Rectal smooth muscle tissue (tissue), 1 donor: ENCODE results near the gene RYR3.

ENCODE experiments used
- H3K27ac ChIP-seq: one replicate; pipeline ENCODE4 v1.7.0; 2013; ENCODE audit warnings: low read depth, low read length, inconsistent platforms
- H3K27me3 ChIP-seq: one replicate; pipeline ENCODE4 v1.7.0; 2013; ENCODE audit warnings: low read length; ENCODE audit not compliant: control insufficient read depth, insufficient read depth
- H3K36me3 ChIP-seq: one replicate; pipeline ENCODE4 v1.7.0; 2013; ENCODE audit warnings: low read length; ENCODE audit not compliant: control insufficient read depth, insufficient read depth
- H3K4me1 ChIP-seq: one replicate; pipeline ENCODE4 v1.7.0; 2013; ENCODE audit warnings: low read length; ENCODE audit not compliant: control insufficient read depth, insufficient read depth
- H3K4me3 ChIP-seq: one replicate; pipeline ENCODE4 v1.7.0; 2013; ENCODE audit warnings: low read length
- H3K9ac ChIP-seq: one replicate; pipeline ENCODE4 v1.7.0; 2013; ENCODE audit warnings: low read length

The RYR3 gene

GRCh38 chr15:33656168-33656567, 345.4 kb downstream of the RYR3 start:
- Histone ChIP-seq H3K9ac (no peak overlapping the region), H3K36me3 (no peaks in the 10 kb centered on the region), H3K27me3 (no peaks in the 10 kb centered on the region), H3K27ac (no peak overlapping the region), H3K4me3 (no peak overlapping the region), H3K4me1 (no peaks in the 10 kb centered on the region)

GRCh38 chr15:33660151-33660550, 349.4 kb downstream of the RYR3 start:
- Histone ChIP-seq H3K4me3 (no peak overlapping the region), H3K27me3 (no peaks in the 10 kb centered on the region), H3K27ac (no peak overlapping the region), H3K4me1 (no peaks in the 10 kb centered on the region), H3K9ac (no peak overlapping the region), H3K36me3 (no peaks in the 10 kb centered on the region)

- Histone ChIP-seq H3K27me3 (no peaks in the 10 kb centered on the region), H3K4me1 (no peaks in the 10 kb centered on the region), H3K36me3 (no peaks in the 10 kb centered on the region), H3K27ac (no peak overlapping the region), H3K4me3 (no peak overlapping the region), H3K9ac (no peak overlapping the region)
These were observed 351.2 kb downstream of the RYR3 start for GRCh38 chr15:33662014-33662413.

GRCh38 chr15:33664947-33665346, 354.2 kb downstream of the RYR3 start:
- Histone ChIP-seq H3K4me3 (no peak overlapping the region), H3K9ac (no peak overlapping the region), H3K27me3 (no peaks in the 10 kb centered on the region), H3K27ac (no peak overlapping the region), H3K4me1 (no peaks in the 10 kb centered on the region), H3K36me3 (no peaks in the 10 kb centered on the region)

GRCh38 chr15:33670567-33670966, 359.8 kb downstream of the RYR3 start:
- no peak overlapping the region for H3K4me3 ChIP-seq
- H3K36me3 ChIP-seq: no peaks in the 10 kb centered on the region
- H3K4me1 ChIP-seq: no peaks in the 10 kb centered on the region
- no peak overlapping the region for H3K9ac ChIP-seq
- no peaks in the 10 kb centered on the region for H3K27me3 ChIP-seq
- H3K27ac ChIP-seq: no peak overlapping the region

- H3K36me3 ChIP-seq: no peaks in the 10 kb centered on the region
- H3K9ac ChIP-seq: no peak overlapping the region
- no peaks in the 10 kb centered on the region for H3K4me1 ChIP-seq
- no peaks in the 10 kb centered on the region for H3K27me3 ChIP-seq
- no peak overlapping the region for H3K4me3 ChIP-seq
- H3K27ac ChIP-seq: no peak overlapping the region
These were observed 360.7 kb downstream of the RYR3 start for GRCh38 chr15:33671456-33671855.

DNA sequence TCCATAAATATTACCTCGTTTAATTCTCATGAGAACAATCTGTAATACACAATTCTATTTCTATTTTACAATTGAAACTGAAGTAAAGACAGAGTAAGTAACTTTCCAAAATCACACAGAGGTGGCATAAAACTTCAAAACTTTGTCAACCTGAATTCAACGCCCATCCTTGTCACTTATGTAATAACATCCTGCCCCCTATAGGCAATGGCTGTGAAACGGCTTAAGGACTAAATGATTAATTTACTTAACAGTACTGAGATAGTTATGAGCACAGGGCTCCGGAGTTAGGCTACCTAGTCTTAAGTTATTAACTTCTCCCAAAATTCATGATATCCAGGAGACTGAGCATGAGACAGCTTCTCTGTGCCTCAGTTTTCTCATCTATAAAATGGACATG, 364.5 kb downstream of the RYR3 start:
- Histone ChIP-seq H3K36me3 (no peaks in the 10 kb centered on the region), H3K9ac (no peak overlapping the region), H3K4me3 (no peak overlapping the region), H3K4me1 (no peaks in the 10 kb centered on the region), H3K27ac (no peak overlapping the region), H3K27me3 (no peaks in the 10 kb centered on the region)

DNA sequence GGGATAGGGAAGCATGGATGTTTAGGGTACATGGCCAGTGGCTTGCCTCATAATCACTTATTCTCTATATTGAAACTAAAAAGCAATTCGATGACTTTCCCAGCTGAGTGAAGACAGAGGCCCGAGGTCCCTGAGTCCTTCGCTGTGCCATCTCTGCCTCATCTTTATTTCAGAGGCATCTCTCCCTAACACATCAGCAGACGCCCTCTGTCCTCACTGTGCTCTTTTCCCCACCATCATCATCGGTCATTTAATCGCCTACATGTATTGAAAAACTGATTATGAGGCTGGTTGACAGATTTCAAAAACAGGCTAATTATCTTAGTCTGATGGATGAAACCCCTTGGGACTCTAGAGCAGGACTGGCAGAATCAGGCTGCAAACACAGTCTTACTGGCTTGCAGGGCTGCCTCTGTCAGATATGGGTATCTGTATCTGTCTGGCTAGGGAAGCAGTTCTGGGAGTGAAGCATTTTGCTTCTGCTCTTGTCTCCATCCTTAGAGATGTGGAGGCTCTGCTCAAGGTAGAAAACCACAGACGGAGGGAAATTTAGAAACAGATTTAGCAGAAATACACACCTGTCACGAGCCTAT, 366.6 kb downstream of the RYR3 start:
- no peak overlapping the region for H3K9ac ChIP-seq
- no peaks in the 10 kb centered on the region for H3K27me3 ChIP-seq
- no peak overlapping the region for H3K27ac ChIP-seq
- no peaks in the 10 kb centered on the region for H3K4me1 ChIP-seq
- no peak overlapping the region for H3K4me3 ChIP-seq
- no peaks in the 10 kb centered on the region for H3K36me3 ChIP-seq

DNA sequence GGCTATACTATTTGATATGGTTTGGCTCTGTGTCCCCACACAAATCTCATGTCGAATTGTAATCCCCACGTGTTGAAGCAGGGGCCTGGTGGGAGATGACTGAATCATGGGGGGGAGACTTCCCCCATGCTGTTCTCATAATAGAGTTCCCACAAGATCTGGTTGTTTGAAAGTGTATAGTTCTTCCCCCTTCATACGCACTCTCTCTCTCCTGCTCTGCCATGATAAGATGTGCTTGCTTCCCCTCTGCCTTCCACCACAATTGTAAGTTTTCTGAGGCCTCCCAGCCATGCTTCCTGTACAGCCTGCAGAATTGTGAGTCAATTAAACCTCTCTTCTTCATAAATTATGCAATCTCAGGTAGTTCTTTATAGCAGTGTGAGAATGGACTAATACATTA, 367.4 kb downstream of the RYR3 start:
- Histone ChIP-seq H3K36me3 (no peaks in the 10 kb centered on the region), H3K4me3 (no peak overlapping the region), H3K9ac (no peak overlapping the region), H3K27me3 (no peaks in the 10 kb centered on the region), H3K4me1 (no peaks in the 10 kb centered on the region), H3K27ac (no peak overlapping the region)

DNA sequence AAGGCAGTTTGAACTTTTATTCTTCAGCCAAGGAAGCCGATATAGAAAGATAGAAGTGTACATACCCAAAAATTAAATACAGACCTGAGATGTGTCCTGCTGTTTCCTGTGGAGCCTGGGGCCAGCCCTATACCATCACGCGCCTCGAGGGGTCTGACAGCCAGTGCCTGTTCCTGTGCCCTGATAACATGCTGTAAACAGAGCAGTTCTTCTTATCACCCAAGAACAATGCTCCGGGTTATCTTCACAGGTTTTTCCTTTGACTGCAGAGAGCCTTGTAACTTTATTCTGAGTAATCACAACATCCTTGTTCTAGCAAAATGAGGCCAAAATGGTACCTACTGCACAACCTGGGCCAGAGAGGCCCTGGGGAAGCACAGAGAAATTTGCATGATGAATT, 367.8 kb downstream of the RYR3 start:
- Histone ChIP-seq H3K9ac (no peak overlapping the region), H3K4me1 (no peaks in the 10 kb centered on the region)

DNA sequence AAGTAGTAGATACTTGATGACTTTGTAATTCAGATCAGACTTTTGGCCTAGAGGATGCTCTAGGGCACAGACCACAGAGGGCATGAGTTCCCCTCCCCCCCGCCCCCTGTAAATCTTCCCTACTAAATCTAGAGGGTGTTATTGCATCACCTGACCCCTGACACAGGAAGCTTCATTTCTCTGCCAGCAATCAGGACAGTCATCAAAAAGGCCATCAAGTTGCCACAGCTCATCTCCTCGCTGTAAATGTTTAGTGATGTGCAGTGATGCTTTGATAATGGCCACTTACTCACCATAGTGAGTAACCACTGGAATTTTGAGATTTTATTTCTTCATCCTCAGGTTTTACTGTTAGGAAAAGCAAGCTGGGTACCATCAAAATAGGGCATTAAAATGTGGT, 368.3 kb downstream of the RYR3 start:
- H3K27me3 ChIP-seq: no peaks in the 10 kb centered on the region
- no peaks in the 10 kb centered on the region for H3K4me1 ChIP-seq
- H3K36me3 ChIP-seq: no peaks in the 10 kb centered on the region
- H3K27ac ChIP-seq: no peak overlapping the region
- no peak overlapping the region for H3K9ac ChIP-seq
- H3K4me3 ChIP-seq: no peak overlapping the region

More for the DNA sequence above, 367.8 kb downstream of the RYR3 start:
- H3K4me3 ChIP-seq: no peak overlapping the region
- no peak overlapping the region for H3K27ac ChIP-seq
- no peaks in the 10 kb centered on the region for H3K36me3 ChIP-seq
- H3K27me3 ChIP-seq: no peaks in the 10 kb centered on the region

GRCh38 chr15:33680336-33680735, 369.6 kb downstream of the RYR3 start:
- no peaks in the 10 kb centered on the region for H3K27me3 ChIP-seq
- no peak overlapping the region for H3K27ac ChIP-seq

DNA sequence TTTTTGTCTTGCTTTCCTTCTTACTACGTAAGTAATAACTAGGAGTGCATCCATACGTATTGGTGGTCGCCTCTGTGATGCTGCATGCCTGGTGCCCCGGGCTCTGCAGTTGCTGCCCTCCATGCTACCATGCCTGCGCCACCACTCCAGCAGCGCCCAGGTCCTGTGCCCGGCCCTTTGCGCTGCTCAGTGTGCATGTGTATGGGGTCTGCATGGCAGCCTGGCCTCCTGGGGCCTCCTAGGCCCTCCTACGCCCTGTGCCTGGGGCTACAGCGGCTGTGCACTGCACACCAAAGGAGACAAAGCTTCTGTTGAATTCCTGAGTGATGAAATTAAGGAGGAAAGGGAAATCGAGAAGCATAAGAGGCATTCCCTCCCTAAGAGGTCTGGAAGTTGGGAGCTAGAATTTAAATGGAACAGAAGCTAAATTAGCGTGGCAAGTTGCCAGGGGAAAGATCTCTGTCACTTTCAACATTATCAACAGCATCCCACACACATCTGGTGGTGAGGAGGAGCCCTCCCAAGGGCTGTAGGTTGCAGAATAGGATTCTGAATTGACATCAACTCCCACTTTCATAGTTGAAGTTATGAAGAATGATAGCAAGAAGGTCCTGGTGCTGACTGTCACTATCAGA, 382.5 kb downstream of the RYR3 start:
- Histone ChIP-seq H3K27me3 (no peaks in the 10 kb centered on the region), H3K36me3 (no peaks in the 10 kb centered on the region), H3K9ac (no peak overlapping the region), H3K27ac (no peak overlapping the region), H3K4me1 (no peaks in the 10 kb centered on the region), H3K4me3 (no peak overlapping the region)

More at GRCh38 chr15:33680336-33680735, 369.6 kb downstream of the RYR3 start:
- no peak overlapping the region for H3K9ac ChIP-seq
- no peak overlapping the region for H3K4me3 ChIP-seq
- no peaks in the 10 kb centered on the region for H3K4me1 ChIP-seq
- H3K36me3 ChIP-seq: no peaks in the 10 kb centered on the region
